Measurements from ENCODE around the gene TRAFD1. TPM values are rescaled to one million over a fixed set of nuclear protein-coding genes. Genes with fewer than 3 reads are reported as not detected.

The TRAFD1 gene
- total and polyA plus RNA-seq, 2 donors (not counting 3 experiments of a cell fraction or from before 2014, with no cell fraction given) = 20.3 to 24.9 TPM

GRCh38 chr12:112164011-112164660, 38.8 kb downstream of the TRAFD1 start:
- dilution Hi-C loops (cut with MboI; ENCODE audit: extremely low pct_ligation_motif_present, low sequenced_read_pairs) (no loop called here), intact Hi-C loops (cut with micrococcal nuclease) (no loop called here)
- Histone ChIP-seq H3K4me1 (ENCODE audit: control insufficient read depth, extremely low read depth, insufficient read depth, low read length) (no peaks in the 10 kb centered on the region), H3K4me2 (ENCODE audit: insufficient read depth, low read length) (no peak overlapping the region), H3K27me3 (ENCODE audit: control insufficient read depth in 2 of 2, insufficient read depth in 2 of 2, low read length in 2 of 2) (no peaks in the 10 kb centered on the region), H3K9ac (replicated peaks; ENCODE audit: extremely low read depth, insufficient read depth, low read length) (no peak overlapping the region), H3K4me3 (replicated peaks in 1 of 3; ENCODE audit: insufficient read depth in 1 of 3, low read depth in 1 of 3, low read length in 3 of 3) (no peak overlapping the region), H3K27ac (ENCODE audit: insufficient read depth, low read depth, low read length) (no peak overlapping the region), H3K79me2 (ENCODE audit: control insufficient read depth, insufficient read depth, low read length) (no peaks in the 10 kb centered on the region), H3K36me3 (ENCODE audit: control insufficient read depth in 2 of 2, extremely low read depth in 1 of 2, insufficient read depth in 2 of 2, low read length in 2 of 2) (peaks cover 0 to 8% of the 10 kb centered on the region in 2 experiments), H3K9me1 (replicated peaks; ENCODE audit: control insufficient read depth, extremely low read depth, insufficient read depth, low read length) (no peaks in the 10 kb centered on the region), H3K9me3 (replicated peaks; ENCODE audit: control insufficient read depth, insufficient read depth, low read length) (no peaks in the 10 kb centered on the region), H4K20me1 (replicated peaks; ENCODE audit: control insufficient read depth, extremely low read depth, insufficient read depth, low read length) (no peaks in the 10 kb centered on the region), H2AFZ (ENCODE audit: low read depth, low read length) (no peak overlapping the region)
- ChIA-PET POLR2A (no interaction called here), CTCF (interaction anchor here (0.9 kb wide), 1 partner anchor 219 kb away, joined by 5 read pairs; no protein-coding TSS in a partner anchor)
- no TSS peak for BruUV-seq (replicated peaks)
- no peak for FAIRE-seq
- TF ChIP-seq MYC (IDR thresholded peaks at IDR 0.05; ENCODE audit: low read depth, low read length) (no peak), CTCF (IDR thresholded peaks at IDR 0.05; ENCODE audit: extremely low read depth in 1 of 2, insufficient read depth in 1 of 2, low read depth in 1 of 2, low read length in 2 of 2) (no peak), FOS (IDR thresholded peaks at IDR 0.05; ENCODE audit: borderline replicate concordance, insufficient read depth, low read length) (no peak), POLR2A (IDR thresholded peaks at IDR 0.05; ENCODE audit: low read depth, low read length) (no peak), JUN (IDR thresholded peaks at IDR 0.05; ENCODE audit: borderline replicate concordance, insufficient read depth, insufficient read length, low read depth) (no peak), EZH2 (IDR thresholded peaks at IDR 0.05; ENCODE audit: borderline replicate concordance, low read depth, low read length, severe bottlenecking) (no peak), GATA2 (IDR thresholded peaks at IDR 0.05; ENCODE audit: insufficient read depth, insufficient read length, low read depth, low read length) (no peak), MAX (IDR thresholded peaks at IDR 0.05; ENCODE audit: insufficient read depth, insufficient read length) (no peak), POLR2AphosphoS5 (IDR thresholded peaks at IDR 0.05; ENCODE audit: insufficient read depth, low read depth, low read length) (no peak)
- no peak for DNase-seq (ENCODE audit: low read depth, low spot score)
